MM.1S (cell line): ENCODE data around the gene LDHA.

Experiments
- DNase-seq: peaks from one replicate; pipeline ENCODE4 v3.0.0-alpha.2; 2015
- H2AFZ ChIP-seq: fragments of 300-600 bp; sonication (generic); 2 replicates; pipeline ENCODE4 v1.6.0; 2016; ENCODE audit warnings: antibody characterized with exemption, low read length
- H3F3A ChIP-seq: fragments of 300-600 bp; sonication (generic); 2 replicates; pipeline ENCODE4 v1.6.1; 2016; ENCODE audit warnings: mild to moderate bottlenecking, antibody characterized with exemption, low read length, moderate library complexity, mixed read lengths; ENCODE audit not compliant: insufficient read depth
- H3K27ac ChIP-seq: fragments of 300-600 bp; sonication (generic); 2 replicates; pipeline ENCODE4 v1.5.1; 2016; ENCODE audit warnings: mild to moderate bottlenecking, low read length
- H3K27me3 ChIP-seq: fragments of 300-600 bp; sonication (generic); replicated peaks from 2 replicates; pipeline ENCODE4 v1.6.0; 2016; ENCODE audit warnings: low read length; ENCODE audit not compliant: insufficient read depth
- H3K36me3 ChIP-seq: fragments of 300-600 bp; sonication (generic); replicated peaks from 2 replicates; pipeline ENCODE4 v1.6.1; 2016; ENCODE audit warnings: mild to moderate bottlenecking, low read length, mixed read lengths; ENCODE audit not compliant: insufficient read depth
- H3K4me1 ChIP-seq: fragments of 300-600 bp; sonication (generic); 2 replicates; pipeline ENCODE4 v1.6.1; 2016; ENCODE audit warnings: low read length, mixed read lengths
- H3K4me2 ChIP-seq: fragments of 300-600 bp; sonication (generic); 2 replicates; pipeline ENCODE4 v1.6.0; 2016; ENCODE audit warnings: low read depth, low read length
- H3K4me3 ChIP-seq: fragments of 300-600 bp; sonication (generic); 2 replicates; pipeline ENCODE4 v1.5.1; 2016; ENCODE audit warnings: low read length, mixed read lengths
- H3K79me2 ChIP-seq: fragments of 300-600 bp; sonication (generic); 2 replicates; pipeline ENCODE4 v1.6.1; 2016; ENCODE audit warnings: mixed run types, low read length, mixed read lengths
- H3K9ac ChIP-seq: fragments of 300-600 bp; sonication (generic); 2 replicates; pipeline ENCODE4 v1.6.1; 2016; ENCODE audit warnings: low read length, mixed read lengths
- H3K9me2 ChIP-seq: fragments of 300-600 bp; sonication (generic); replicated peaks from 2 replicates; pipeline ENCODE4 v1.6.1; 2016; ENCODE audit warnings: mild to moderate bottlenecking, low read length, mixed read lengths; ENCODE audit not compliant: insufficient read depth
- H3K9me3 ChIP-seq: fragments of 300-600 bp; sonication (generic); replicated peaks from 2 replicates; pipeline ENCODE4 v1.6.1; 2016; ENCODE audit warnings: mild to moderate bottlenecking, low read length, mixed read lengths; ENCODE audit not compliant: insufficient read depth
- H4K20me1 ChIP-seq: fragments of 300-600 bp; sonication (generic); 2 replicates; pipeline ENCODE4 v1.6.1; 2016; ENCODE audit warnings: mild to moderate bottlenecking, low read length, moderate library complexity, mixed read lengths; ENCODE audit not compliant: insufficient read depth
- EZH2 ChIP-seq: fragments of 300-600 bp; sonication (generic); optimal IDR thresholded peaks from 2 replicates; pipeline ENCODE3; 2017; ENCODE audit warnings: low read depth, mild to moderate bottlenecking, antibody characterized with exemption, low read length, mixed read lengths
- EZH2phosphoT487 ChIP-seq: fragments of 300-600 bp; sonication (generic); IDR thresholded peaks from 2 replicates; pipeline ENCODE4 v1.6.1; 2018; ENCODE audit warnings: antibody characterized with exemption, low read length
- TF ChIP-seq, protein P1 (sequence below): fragments of 300-600 bp; sonication (generic); IDR thresholded peaks from 2 replicates; pipeline ENCODE4 v1.5.1; 2016; ENCODE audit warnings: antibody characterized with exemption, low read length, mixed read lengths

Gene LDHA

DNA sequence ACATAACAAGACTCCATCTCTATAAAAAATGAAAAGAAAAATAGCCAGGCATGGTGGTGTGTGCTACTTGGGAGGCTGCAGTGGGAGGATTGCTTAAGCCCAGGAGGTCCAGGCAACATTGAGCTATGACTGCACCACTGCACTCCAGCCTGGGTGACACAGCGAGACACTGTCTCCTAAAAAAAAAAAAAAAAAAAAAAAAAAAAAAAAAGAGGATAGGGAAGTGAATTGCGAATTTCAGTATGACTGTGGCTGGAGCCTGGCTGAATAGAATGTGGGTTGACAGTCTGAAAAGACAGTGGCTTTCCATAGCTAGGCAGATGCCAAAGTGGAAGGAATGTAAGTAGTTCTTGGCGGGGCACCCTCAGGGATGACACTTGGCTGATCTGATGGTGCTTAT lies 54.9 kb downstream of the LDHA start:
- Histone ChIP-seq H3K9me2 (no peaks in the 10 kb centered on the region), H3K27me3 (no peaks in the 10 kb centered on the region), H3K4me1 (no peaks in the 10 kb centered on the region), H2AFZ (no peak overlapping the region), H3K4me3 (no peak overlapping the region), H3K27ac (no peak overlapping the region), H3F3A (no peaks in the 10 kb centered on the region), H3K4me2 (no peak overlapping the region), H3K9me3 (no peaks in the 10 kb centered on the region), H3K9ac (no peak overlapping the region), H3K36me3 (no peaks in the 10 kb centered on the region), H3K79me2 (no peaks in the 10 kb centered on the region), H4K20me1 (no peaks in the 10 kb centered on the region)
- no peak for TF ChIP-seq EZH2phosphoT487
- DNase-seq = no peak

DNA sequence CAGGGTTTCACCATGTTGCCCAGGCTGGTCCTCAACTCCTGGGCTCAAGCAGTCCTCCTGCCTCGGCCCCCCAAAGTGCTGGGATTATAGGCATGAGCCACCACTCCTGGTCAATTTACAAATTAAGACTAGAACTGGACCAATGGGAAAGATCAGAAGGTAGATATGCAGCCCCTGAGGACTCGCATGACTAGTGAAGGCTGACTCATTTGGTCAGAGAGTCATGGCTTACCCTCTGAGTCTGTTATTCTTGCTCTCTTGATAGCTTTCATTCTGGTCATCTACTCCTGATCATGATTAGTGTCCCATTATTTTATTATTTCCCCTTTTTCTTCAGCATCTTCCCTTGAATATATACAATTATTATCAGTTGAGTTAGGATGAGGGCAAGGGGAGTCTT lies 58.6 kb downstream of the LDHA start:
- no peaks in the 10 kb centered on the region for H4K20me1 ChIP-seq
- no peaks in the 10 kb centered on the region for H3K9me2 ChIP-seq
- H3K9ac ChIP-seq = no peak overlapping the region
- H3F3A ChIP-seq = no peaks in the 10 kb centered on the region
- H3K4me2 ChIP-seq = no peak overlapping the region
- no peak for TF ChIP-seq EZH2phosphoT487
- TF ChIP-seq, protein P1, sequence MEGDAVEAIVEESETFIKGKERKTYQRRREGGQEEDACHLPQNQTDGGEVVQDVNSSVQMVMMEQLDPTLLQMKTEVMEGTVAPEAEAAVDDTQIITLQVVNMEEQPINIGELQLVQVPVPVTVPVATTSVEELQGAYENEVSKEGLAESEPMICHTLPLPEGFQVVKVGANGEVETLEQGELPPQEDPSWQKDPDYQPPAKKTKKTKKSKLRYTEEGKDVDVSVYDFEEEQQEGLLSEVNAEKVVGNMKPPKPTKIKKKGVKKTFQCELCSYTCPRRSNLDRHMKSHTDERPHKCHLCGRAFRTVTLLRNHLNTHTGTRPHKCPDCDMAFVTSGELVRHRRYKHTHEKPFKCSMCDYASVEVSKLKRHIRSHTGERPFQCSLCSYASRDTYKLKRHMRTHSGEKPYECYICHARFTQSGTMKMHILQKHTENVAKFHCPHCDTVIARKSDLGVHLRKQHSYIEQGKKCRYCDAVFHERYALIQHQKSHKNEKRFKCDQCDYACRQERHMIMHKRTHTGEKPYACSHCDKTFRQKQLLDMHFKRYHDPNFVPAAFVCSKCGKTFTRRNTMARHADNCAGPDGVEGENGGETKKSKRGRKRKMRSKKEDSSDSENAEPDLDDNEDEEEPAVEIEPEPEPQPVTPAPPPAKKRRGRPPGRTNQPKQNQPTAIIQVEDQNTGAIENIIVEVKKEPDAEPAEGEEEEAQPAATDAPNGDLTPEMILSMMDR = no peak
- H3K27me3 ChIP-seq = no peaks in the 10 kb centered on the region
- no peak overlapping the region for H3K4me3 ChIP-seq
- no peaks in the 10 kb centered on the region for H3K79me2 ChIP-seq
- no peaks in the 10 kb centered on the region for H3K4me1 ChIP-seq
- no peaks in the 10 kb centered on the region for H3K36me3 ChIP-seq
- DNase-seq = no peak
- H2AFZ ChIP-seq = no peak overlapping the region
- H3K27ac ChIP-seq = no peak overlapping the region
- H3K9me3 ChIP-seq = no peaks in the 10 kb centered on the region

DNA sequence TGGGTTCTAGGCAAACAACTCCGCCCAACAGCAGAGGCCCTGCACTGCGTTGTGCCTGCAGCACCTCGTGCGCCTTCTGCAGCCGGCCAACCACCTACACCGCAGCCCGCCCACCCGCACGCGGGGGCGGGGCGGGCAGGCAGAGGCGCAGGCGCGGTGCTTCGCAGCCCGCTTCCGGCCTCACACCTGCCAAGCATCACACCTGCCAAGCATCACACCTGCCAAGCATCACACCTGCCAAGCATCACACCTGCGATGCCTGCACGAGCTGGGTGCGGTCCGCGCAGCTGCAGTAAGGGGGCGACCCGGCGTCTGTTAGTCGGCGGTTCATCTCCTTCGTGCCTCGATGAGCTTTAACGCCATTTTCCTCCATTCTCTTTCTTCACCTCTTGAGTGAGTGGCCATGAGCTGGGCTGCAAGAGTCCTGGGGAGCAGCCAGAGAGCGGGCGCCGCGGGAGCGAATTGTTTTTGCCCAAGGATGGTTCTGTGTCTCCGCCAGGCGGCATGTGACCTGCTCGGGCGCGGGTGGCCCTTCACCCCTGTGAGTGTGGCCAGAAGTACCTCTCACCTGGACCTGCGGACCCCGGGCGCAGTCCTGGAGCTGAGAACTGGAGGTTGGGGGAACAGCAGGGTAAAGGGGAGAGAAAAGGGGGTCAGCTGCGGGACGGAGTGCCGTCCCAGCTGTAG lies 61.5 kb downstream of the LDHA start, which contains the start of gene LDHAL6A:
Gene LDHAL6A, plus strand, starts transcription at position 171 of the 687 bp plus-strand sequence. CDS start 825 bp downstream, outside the sequence.
- H3K79me2 ChIP-seq = no peaks in the 10 kb centered on the region
- H3K27ac ChIP-seq = no peak within 1 kb of the TSS
- H3K9ac ChIP-seq = no peak within 1 kb of the TSS
- no peak within 1 kb of the TSS for H3K4me3 ChIP-seq
- no peak within 1 kb of the TSS for H2AFZ ChIP-seq
- no peaks in the 10 kb centered on the region for H4K20me1 ChIP-seq
- no peaks in the 10 kb centered on the region for H3K4me1 ChIP-seq
- H3K9me3 ChIP-seq = no peaks in the 10 kb centered on the region
- no peak for DNase-seq
- no peaks in the 10 kb centered on the region for H3F3A ChIP-seq
- no peaks in the 10 kb centered on the region for H3K36me3 ChIP-seq
- no peaks in the 10 kb centered on the region for H3K27me3 ChIP-seq
- no peak for TF ChIP-seq EZH2phosphoT487
- no peaks in the 10 kb centered on the region for H3K9me2 ChIP-seq
- no peak within 1 kb of the TSS for H3K4me2 ChIP-seq

DNA sequence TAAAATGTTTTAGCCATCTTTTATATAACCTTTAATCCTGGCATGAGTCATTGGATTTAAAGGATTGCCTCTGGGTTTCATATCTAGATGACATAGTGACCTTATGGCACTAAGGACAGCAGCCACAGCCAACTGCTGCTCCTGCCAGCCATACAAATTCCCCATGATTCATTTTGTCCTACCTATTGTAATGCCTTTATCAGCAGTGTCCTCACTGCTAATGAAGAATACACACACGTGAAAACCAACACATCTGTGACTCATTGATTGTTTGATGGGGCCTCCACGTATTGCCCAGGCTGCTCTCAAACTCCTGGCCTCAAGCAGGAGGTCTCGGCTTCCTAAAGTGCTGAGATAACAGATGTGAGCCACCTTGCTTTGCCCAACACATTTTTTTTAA lies 63.1 kb downstream of the LDHA start:
- H3K79me2 ChIP-seq = no peaks in the 10 kb centered on the region
- DNase-seq = no peak

More for the DNA sequence above, 63.1 kb downstream of the LDHA start:
- Histone ChIP-seq H4K20me1 (no peaks in the 10 kb centered on the region), H3K9ac (no peak overlapping the region), H3K9me3 (no peaks in the 10 kb centered on the region), H3K27ac (no peak overlapping the region), H3F3A (no peaks in the 10 kb centered on the region), H3K36me3 (no peaks in the 10 kb centered on the region), H3K9me2 (no peaks in the 10 kb centered on the region), H3K27me3 (no peaks in the 10 kb centered on the region), H3K4me2 (no peak overlapping the region), H2AFZ (no peak overlapping the region), H3K4me1 (no peaks in the 10 kb centered on the region), H3K4me3 (no peak overlapping the region)
- TF ChIP-seq EZH2phosphoT487 (no peak), EZH2 (no peak)
- TF ChIP-seq, protein P1 = no peak
